ENCODE data around the gene ACTMAP. TPM values are rescaled to one million over a fixed set of nuclear protein-coding genes. Genes with fewer than 3 reads are reported as not detected.

Gene ACTMAP
- total and polyA plus RNA-seq, 2 of the 8 experiments (the other 6 are each of a cell fraction or from before 2014, with no cell fraction given) = 24.1 to 26.5 TPM

DNA sequence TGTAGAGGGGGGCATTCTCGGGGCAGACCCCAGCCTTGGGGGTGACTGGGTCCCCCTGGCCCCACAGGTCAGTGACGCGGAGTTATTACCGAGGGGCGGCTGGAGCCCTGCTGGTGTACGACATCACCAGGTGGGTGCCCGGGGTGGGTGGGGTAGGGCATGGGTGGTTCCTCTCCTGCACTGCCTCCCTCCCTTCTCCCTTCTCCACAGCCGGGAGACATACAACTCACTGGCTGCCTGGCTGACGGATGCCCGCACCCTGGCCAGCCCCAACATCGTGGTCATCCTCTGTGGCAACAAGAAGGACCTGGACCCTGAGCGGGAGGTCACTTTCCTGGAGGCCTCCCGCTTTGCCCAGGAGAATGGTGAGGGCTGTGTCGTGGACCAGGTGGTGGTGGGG is 33.4 kb upstream of the ACTMAP start:
- Histone ChIP-seq H2AK5ac (ENCODE audit: low read depth, low read length) (no peak overlapping the region), H4K8ac (ENCODE audit: extremely low read depth, insufficient read depth, low read length) (no peak overlapping the region), H3K27ac (ENCODE audit: low read depth, low read length) (no peak overlapping the region), H3K4me1 (replicated peaks in 1 of 4; ENCODE audit: control insufficient read depth in 3 of 4, insufficient read depth in 4 of 4, low read length in 3 of 4) (peaks cover 0 to 4% (median 1%) of the 10 kb centered on the region in 4 experiments; a peak in 2 of 7 replicates), H3K27me3 (replicated peaks in 1 of 4; ENCODE audit: control insufficient read depth in 3 of 4, extremely low read depth in 1 of 4, insufficient read depth in 3 of 4, low read length in 3 of 4) (no peaks in the 10 kb centered on the region), H3K9me3 (ENCODE audit: insufficient read depth in 2 of 2, low read depth in 1 of 2, low read length in 1 of 2) (no peaks in the 10 kb centered on the region), H2BK15ac (ENCODE audit: low read length) (no peak overlapping the region), H3K79me2 (ENCODE audit: control insufficient read depth in 1 of 2, insufficient read depth in 2 of 2, low read length in 2 of 2) (no peaks in the 10 kb centered on the region), H3K14ac (ENCODE audit: insufficient read length) (no peak overlapping the region), H3K4me2 (ENCODE audit: insufficient read depth in 1 of 2, low read depth in 2 of 2, low read length in 2 of 2) (no peak overlapping the region), H3K79me1 (ENCODE audit: low read depth, low read length) (no peaks in the 10 kb centered on the region), H4K20me1 (replicated peaks in 1 of 2; ENCODE audit: control insufficient read depth in 1 of 2, insufficient read depth in 2 of 2, low read length in 2 of 2) (no peaks in the 10 kb centered on the region), H3K23me2 (ENCODE audit: low read depth, low read length) (peaks cover 3% of the 10 kb centered on the region; the same call in 1 of the 2 replicates), H2BK5ac (ENCODE audit: low read depth, low read length) (no peak overlapping the region), H3K4me3 (ENCODE audit: extremely low read depth in 1 of 4, insufficient read depth in 2 of 4, low read depth in 3 of 4, low read length in 4 of 4) (no peak overlapping the region), H3K36me3 (ENCODE audit: control insufficient read depth in 2 of 4, insufficient read depth in 4 of 4, low read length in 3 of 4) (no peaks in the 10 kb centered on the region), H2AFZ (ENCODE audit: low read length) (no peak overlapping the region), H4K91ac (replicated peaks; ENCODE audit: insufficient read length, low read length) (no peak overlapping the region), H2BK20ac (ENCODE audit: low read length) (no peak overlapping the region), H2BK120ac (replicated peaks; ENCODE audit: low read depth, low read length) (no peak overlapping the region), H3K23ac (ENCODE audit: insufficient read length) (no peak overlapping the region), H3K56ac (replicated peaks; ENCODE audit: insufficient read length, low read depth, low read length) (no peak overlapping the region), H2BK12ac (ENCODE audit: low read depth, low read length) (no peak overlapping the region), H4K5ac (ENCODE audit: insufficient read length, low read depth, low read length) (no peak overlapping the region), H3K4ac (replicated peaks; ENCODE audit: insufficient read length, low read depth, low read length) (no peak overlapping the region), H3K9ac (replicated peaks in 1 of 4; ENCODE audit: extremely low read depth in 1 of 4, low read depth in 3 of 4, low read length in 3 of 4) (no peak overlapping the region), H3K18ac (ENCODE audit: extremely low read depth, low read length) (no peak overlapping the region)
- FAIRE-seq (no peak), DNase-seq (ENCODE audit: low read depth in 1 of 2, low spot score in 2 of 2) (no peak)
- CTCF ChIA-PET (ENCODE audit: partially characterized antibody) = no interaction called here
- 92% methylated on average over 8 of the region's 14 CpGs; no CpG with 5 or more reads in 1 of the 2 experiments for WGBS, 2 experiments (ENCODE audit: extremely low coverage in 1 of 2, insufficient coverage in 1 of 2, insufficient read length in 1 of 2, insufficient replicate concordance in 2 of 2, low coverage in 1 of 2, low lambda C conversion rate in 2 of 2, missing lambda C conversion rate in 1 of 2)
- POLR2A ChIA-PET (ENCODE audit: partially characterized antibody) = no interaction called here
- TF ChIP-seq SP2 (IDR thresholded peaks at IDR 0.05; ENCODE audit: low read length) (no peak), CEBPB (IDR thresholded peaks at IDR 0.05; ENCODE audit: low read depth, low read length) (no peak), RBBP5 (IDR thresholded peaks at IDR 0.05; ENCODE audit: borderline replicate concordance, low read depth, low read length) (no peak), SP1 (IDR thresholded peaks at IDR 0.05; ENCODE audit: low read depth, low read length) (no peak), BACH1 (IDR thresholded peaks at IDR 0.05; ENCODE audit: low read length) (no peak), JUN (IDR thresholded peaks at IDR 0.05; ENCODE audit: low read depth, low read length) (no peak), TAF1 (IDR thresholded peaks at IDR 0.05; ENCODE audit: low read depth, low read length) (no peak), SIRT6 (IDR thresholded peaks at IDR 0.05; ENCODE audit: low read length) (no peak), CHD1 (IDR thresholded peaks at IDR 0.05; ENCODE audit: low read depth, low read length) (no peak), NRF1 (IDR thresholded peaks at IDR 0.05; ENCODE audit: low read depth, low read length) (no peak), ASH2L (IDR thresholded peaks at IDR 0.05; ENCODE audit: low read length) (no peak), BCL11A (IDR thresholded peaks at IDR 0.05; ENCODE audit: low read depth in 2 of 2, low read length in 2 of 2) (no peak), KDM5A (IDR thresholded peaks at IDR 0.05; ENCODE audit: low read length) (no peak)
- TF ChIP-seq, protein P1, sequence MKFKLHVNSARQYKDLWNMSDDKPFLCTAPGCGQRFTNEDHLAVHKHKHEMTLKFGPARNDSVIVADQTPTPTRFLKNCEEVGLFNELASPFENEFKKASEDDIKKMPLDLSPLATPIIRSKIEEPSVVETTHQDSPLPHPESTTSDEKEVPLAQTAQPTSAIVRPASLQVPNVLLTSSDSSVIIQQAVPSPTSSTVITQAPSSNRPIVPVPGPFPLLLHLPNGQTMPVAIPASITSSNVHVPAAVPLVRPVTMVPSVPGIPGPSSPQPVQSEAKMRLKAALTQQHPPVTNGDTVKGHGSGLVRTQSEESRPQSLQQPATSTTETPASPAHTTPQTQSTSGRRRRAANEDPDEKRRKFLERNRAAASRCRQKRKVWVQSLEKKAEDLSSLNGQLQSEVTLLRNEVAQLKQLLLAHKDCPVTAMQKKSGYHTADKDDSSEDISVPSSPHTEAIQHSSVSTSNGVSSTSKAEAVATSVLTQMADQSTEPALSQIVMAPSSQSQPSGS (IDR thresholded peaks at IDR 0.05; ENCODE audit: low read length) = no peak
- TF ChIP-seq, protein P2, sequence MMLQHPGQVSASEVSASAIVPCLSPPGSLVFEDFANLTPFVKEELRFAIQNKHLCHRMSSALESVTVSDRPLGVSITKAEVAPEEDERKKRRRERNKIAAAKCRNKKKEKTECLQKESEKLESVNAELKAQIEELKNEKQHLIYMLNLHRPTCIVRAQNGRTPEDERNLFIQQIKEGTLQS (IDR thresholded peaks at IDR 0.05; ENCODE audit: insufficient read depth, low read depth, low read length) = no peak

Data from H1 (cell line).